SK-N-MC (cell line): ENCODE results near the gene COL12A1.

Experiments
- EZH2 ChIP-seq: fragments of 200-600 bp; sonication (generic); IDR thresholded peaks from one replicate; pipeline ENCODE4 v1.6.1; 2017; ENCODE audit warnings: antibody characterized with exemption
- POLR2AphosphoS5 ChIP-seq: IDR thresholded peaks from 2 replicates; pipeline ENCODE4 v1.6.1; 2012; ENCODE audit warnings: mild to moderate bottlenecking, low read depth, low read length, borderline replicate concordance

- TF ChIP-seq EZH2 (no peak), POLR2AphosphoS5 (no peak)
Observed at GRCh38 chr6:75118925-75119515, 86.8 kb downstream of the COL12A1 start.
